ENCODE data around the gene ITGA11. TPM values are rescaled to one million over a fixed set of nuclear protein-coding genes. Genes with fewer than 3 reads are reported as not detected.

The ITGA11 gene
- total RNA-seq, 1 experiment from 2014 or later, result not detected

DNA sequence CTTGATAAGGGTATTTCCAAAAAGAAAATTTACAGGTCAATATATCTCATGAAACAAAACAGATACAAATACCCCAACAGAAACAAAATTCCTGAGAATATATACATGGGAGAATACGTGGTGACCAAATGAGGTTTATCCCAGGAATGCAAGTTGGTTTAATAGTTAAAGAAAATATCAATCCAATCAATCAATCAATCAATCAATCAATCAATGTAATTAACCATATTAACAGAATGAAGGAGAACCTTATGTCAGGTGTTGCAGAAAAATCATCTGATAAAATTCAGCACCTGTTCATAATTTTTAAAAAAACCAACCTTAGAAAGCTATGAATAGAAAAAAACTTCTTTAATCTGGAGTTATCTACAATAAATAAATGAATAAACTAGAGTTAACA is 35.9 kb downstream of the ITGA11 start:
- ChIA-PET POLR2A (ENCODE audit: unreplicated experiment) (no interaction called here), CTCF (no interaction called here)
- no peak for ATAC-seq
- no peak overlapping the region for H2AFZ ChIP-seq (ENCODE audit: low read length)
- H3K9me3 ChIP-seq (ENCODE audit: low read length), result no peaks in the 10 kb centered on the region
- no peak overlapping the region for H3K4me2 ChIP-seq (ENCODE audit: low read length)
- no peak overlapping the region for H3K9ac ChIP-seq (ENCODE audit: low read length)
- no peaks in the 10 kb centered on the region for H3K9me2 ChIP-seq (replicated peaks; ENCODE audit: low read length)
- H4K20me1 ChIP-seq (ENCODE audit: low read length), result no peaks in the 10 kb centered on the region
- H3K4me3 ChIP-seq (ENCODE audit: low read length), result no peak overlapping the region
- no peaks in the 10 kb centered on the region for H3K79me2 ChIP-seq (ENCODE audit: low read length)
- no TSS peak for BruUV-seq (replicated peaks)
- H3F3A ChIP-seq (ENCODE audit: low read length, unreplicated experiment), result no peaks in the 10 kb centered on the region
- H3K27ac ChIP-seq (ENCODE audit: low read length), result no peak overlapping the region
- TF ChIP-seq, protein P1, sequence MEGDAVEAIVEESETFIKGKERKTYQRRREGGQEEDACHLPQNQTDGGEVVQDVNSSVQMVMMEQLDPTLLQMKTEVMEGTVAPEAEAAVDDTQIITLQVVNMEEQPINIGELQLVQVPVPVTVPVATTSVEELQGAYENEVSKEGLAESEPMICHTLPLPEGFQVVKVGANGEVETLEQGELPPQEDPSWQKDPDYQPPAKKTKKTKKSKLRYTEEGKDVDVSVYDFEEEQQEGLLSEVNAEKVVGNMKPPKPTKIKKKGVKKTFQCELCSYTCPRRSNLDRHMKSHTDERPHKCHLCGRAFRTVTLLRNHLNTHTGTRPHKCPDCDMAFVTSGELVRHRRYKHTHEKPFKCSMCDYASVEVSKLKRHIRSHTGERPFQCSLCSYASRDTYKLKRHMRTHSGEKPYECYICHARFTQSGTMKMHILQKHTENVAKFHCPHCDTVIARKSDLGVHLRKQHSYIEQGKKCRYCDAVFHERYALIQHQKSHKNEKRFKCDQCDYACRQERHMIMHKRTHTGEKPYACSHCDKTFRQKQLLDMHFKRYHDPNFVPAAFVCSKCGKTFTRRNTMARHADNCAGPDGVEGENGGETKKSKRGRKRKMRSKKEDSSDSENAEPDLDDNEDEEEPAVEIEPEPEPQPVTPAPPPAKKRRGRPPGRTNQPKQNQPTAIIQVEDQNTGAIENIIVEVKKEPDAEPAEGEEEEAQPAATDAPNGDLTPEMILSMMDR (conservative IDR thresholded peaks at IDR 0.05; ENCODE audit: low read depth, low read length), result no peak
- TF ChIP-seq EZH2phosphoT487 (IDR thresholded peaks at IDR 0.05; ENCODE audit: borderline replicate concordance, low read length) (no peak), EZH2 (IDR thresholded peaks at IDR 0.05; ENCODE audit: low read length, unreplicated experiment) (no peak)
- H3K27me3 ChIP-seq (ENCODE audit: low read length), result no peaks in the 10 kb centered on the region
- intact Hi-C loops (cut with micrococcal nuclease), result no loop called here
- H3K36me3 ChIP-seq (ENCODE audit: low read depth, low read length), result no peaks in the 10 kb centered on the region
- no peak for DNase-seq
- peaks cover 7% of the 10 kb centered on the region for H3K4me1 ChIP-seq (ENCODE audit: insufficient read depth, low read length)

DNA sequence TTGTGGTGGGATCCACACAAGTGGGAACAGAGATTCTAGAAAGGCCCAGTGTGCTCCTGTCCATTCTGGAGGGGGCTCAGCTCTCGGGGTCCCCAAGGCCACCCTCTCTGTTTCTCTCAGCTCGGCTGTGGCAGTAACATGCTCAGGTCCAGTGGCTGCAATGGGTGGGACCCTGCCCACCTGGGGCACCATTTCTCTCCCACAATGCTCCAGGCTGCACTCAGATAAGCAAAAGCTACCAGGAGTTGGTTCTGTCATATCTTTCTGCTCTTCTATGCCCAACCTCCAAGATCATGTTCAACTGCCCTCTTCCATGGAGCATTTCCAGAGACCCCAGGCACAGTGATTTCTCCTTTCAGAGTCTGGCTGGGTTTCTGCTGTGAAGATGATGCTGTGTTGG is 40.8 kb downstream of the ITGA11 start:
- H3K9ac ChIP-seq (ENCODE audit: low read length), result no peak overlapping the region
- H2AFZ ChIP-seq (ENCODE audit: low read length), result no peak overlapping the region
- H3K36me3 ChIP-seq (ENCODE audit: low read depth, low read length), result no peaks in the 10 kb centered on the region
- H3K27ac ChIP-seq (ENCODE audit: low read length), result no peak overlapping the region
- no peak overlapping the region for H3K4me3 ChIP-seq (ENCODE audit: low read length)
- no peaks in the 10 kb centered on the region for H3K79me2 ChIP-seq (ENCODE audit: low read length)
- no peak for DNase-seq
- H3K4me2 ChIP-seq (ENCODE audit: low read length), result no peak overlapping the region
- H3K9me3 ChIP-seq (ENCODE audit: low read length), result no peaks in the 10 kb centered on the region
- no peaks in the 10 kb centered on the region for H4K20me1 ChIP-seq (ENCODE audit: low read length)
- no peaks in the 10 kb centered on the region for H3K27me3 ChIP-seq (ENCODE audit: low read length)
- CTCF ChIA-PET, result no interaction called here
- no peak for ATAC-seq
- intact Hi-C loops (cut with micrococcal nuclease), result no loop called here
- peaks cover 11% of the 10 kb centered on the region for H3K4me1 ChIP-seq (ENCODE audit: insufficient read depth, low read length)
- TF ChIP-seq EZH2 (IDR thresholded peaks at IDR 0.05; ENCODE audit: low read length, unreplicated experiment), result no peak
- TF ChIP-seq EZH2phosphoT487 (IDR thresholded peaks at IDR 0.05; ENCODE audit: borderline replicate concordance, low read length), result no peak
- H3F3A ChIP-seq (ENCODE audit: low read length, unreplicated experiment), result no peaks in the 10 kb centered on the region
- no peaks in the 10 kb centered on the region for H3K9me2 ChIP-seq (replicated peaks; ENCODE audit: low read length)
- POLR2A ChIA-PET (ENCODE audit: unreplicated experiment), result no interaction called here
- BruUV-seq (replicated peaks), result no TSS peak

DNA sequence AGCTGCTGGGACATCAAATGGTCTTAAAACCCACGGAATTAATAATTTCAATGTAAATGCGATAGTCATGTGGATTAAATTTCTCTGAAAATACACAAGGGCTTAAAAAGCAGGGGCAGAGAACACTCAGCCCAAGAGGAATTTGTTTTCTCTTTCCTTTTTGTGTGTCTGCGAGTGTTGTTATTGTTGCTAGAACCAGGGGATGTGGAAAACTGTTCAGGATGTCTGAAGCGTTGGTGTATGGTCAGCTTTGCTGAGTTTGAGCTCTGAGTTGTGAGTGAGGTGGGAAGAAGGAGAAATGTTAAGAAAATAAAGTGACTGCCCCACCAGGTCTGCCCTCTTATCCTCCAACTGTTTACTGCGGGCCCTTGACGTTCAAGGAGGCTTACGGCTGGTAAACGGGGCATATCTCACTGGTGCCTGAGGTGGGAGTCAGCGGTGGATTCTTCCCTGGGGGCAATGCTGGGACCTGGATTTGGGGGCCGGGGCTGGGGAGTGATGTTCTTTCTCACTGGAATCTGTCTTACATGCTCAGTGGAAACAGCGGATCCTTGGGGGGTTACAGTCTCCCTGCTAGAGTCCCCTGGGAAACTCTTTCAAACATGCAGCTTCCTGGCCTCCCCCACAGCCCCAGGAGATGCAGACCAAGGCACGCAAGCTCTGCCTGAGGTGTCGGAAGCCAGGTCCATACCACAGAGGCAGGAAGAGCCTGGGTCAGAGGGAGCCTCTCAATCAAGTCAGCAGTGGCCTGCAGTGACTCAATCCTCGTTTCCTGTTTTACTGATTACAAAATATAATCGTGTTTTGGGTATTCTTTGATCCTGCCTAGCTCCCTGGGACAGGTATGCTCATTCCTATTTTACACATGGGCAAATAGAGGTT is 41.8 kb downstream of the ITGA11 start:
- ATAC-seq (peak; percentile 35; the same call in 1 of the 2 replicates), DNase-seq (peak; percentile 31)
- TF ChIP-seq EZH2 (IDR thresholded peaks at IDR 0.05; ENCODE audit: low read length, unreplicated experiment), result no peak
- TF ChIP-seq, protein P1 (conservative IDR thresholded peaks at IDR 0.05; ENCODE audit: low read depth, low read length), result no peak
- TF ChIP-seq EZH2phosphoT487 (IDR thresholded peaks at IDR 0.05; ENCODE audit: borderline replicate concordance, low read length), result no peak
- Histone ChIP-seq H3K27me3 (ENCODE audit: low read length) (no peaks in the 10 kb centered on the region), H3F3A (ENCODE audit: low read length, unreplicated experiment) (peaks cover under 1% of the 10 kb centered on the region), H3K36me3 (ENCODE audit: low read depth, low read length) (no peaks in the 10 kb centered on the region), H3K79me2 (ENCODE audit: low read length) (no peaks in the 10 kb centered on the region), H3K9me3 (ENCODE audit: low read length) (no peaks in the 10 kb centered on the region), H3K27ac (ENCODE audit: low read length) (no peak overlapping the region), H3K4me2 (ENCODE audit: low read length) (0 out of 2 replicates have a peak overlapping the region, but pooled peaks have one; percentile 13), H4K20me1 (ENCODE audit: low read length) (no peaks in the 10 kb centered on the region), H3K4me1 (ENCODE audit: insufficient read depth, low read length) (peaks cover 14% of the 10 kb centered on the region), H3K4me3 (ENCODE audit: low read length) (no peak overlapping the region), H2AFZ (ENCODE audit: low read length) (0 out of 2 replicates have a peak overlapping the region, but pooled peaks have one; percentile 10), H3K9me2 (replicated peaks; ENCODE audit: low read length) (no peaks in the 10 kb centered on the region), H3K9ac (ENCODE audit: low read length) (no peak overlapping the region)
- no TSS peak for BruUV-seq (replicated peaks)
- POLR2A ChIA-PET (ENCODE audit: unreplicated experiment), result no interaction called here
- CTCF ChIA-PET, result interaction anchor here (1.0 kb wide), 1 partner anchor 84 kb away, joined by 3 read pairs; no protein-coding TSS in a partner anchor
- intact Hi-C loops (cut with micrococcal nuclease), result no loop called here

Measured in PC-3 (cell line).